Fibroblast of pulmonary artery (primary cell): Measurements from ENCODE around the gene ZNF580.

Source experiments
- DNase-seq: peaks from one replicate; pipeline ENCODE4 v3.0.0-alpha.2; 2010; ENCODE audit warnings: low read depth
- H3K4me3 ChIP-seq: replicated peaks from 2 replicates; pipeline ENCODE4 v1.5.1; 2011; ENCODE audit warnings: low read depth, mild to moderate bottlenecking, control low read depth, low read length, moderate library complexity
- TF ChIP-seq, protein P1 (sequence below): IDR thresholded peaks from 2 replicates; pipeline ENCODE4 v1.5.1; 2011; ENCODE audit warnings: mild to moderate bottlenecking, control low read depth, low read length, inconsistent platforms; ENCODE audit errors: missing control alignments

The ZNF580 gene

DNA sequence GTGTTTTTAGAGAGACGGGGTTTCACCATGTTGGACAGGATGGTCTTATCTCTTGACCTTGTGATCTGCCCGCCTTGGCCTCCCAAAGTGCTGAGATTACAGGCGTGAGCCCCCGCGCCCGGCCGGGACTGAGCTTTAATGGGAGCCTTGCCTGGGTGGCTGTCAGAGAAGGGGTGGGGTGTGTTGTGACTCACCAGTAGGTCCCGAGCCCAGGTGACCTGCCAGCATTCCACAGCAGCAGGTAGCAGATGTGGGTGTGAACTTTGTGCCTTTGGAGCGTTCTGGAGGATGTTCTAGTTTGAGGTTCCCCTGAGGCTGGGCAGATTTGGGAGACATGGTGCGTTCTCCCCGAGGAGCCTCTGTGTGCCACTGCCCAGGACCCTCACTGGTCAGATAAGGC lies 27.2 kb downstream of the ZNF580 start:
- H3K4me3 ChIP-seq, result no peak overlapping the region
- no peak for DNase-seq
- TF ChIP-seq, protein P1, sequence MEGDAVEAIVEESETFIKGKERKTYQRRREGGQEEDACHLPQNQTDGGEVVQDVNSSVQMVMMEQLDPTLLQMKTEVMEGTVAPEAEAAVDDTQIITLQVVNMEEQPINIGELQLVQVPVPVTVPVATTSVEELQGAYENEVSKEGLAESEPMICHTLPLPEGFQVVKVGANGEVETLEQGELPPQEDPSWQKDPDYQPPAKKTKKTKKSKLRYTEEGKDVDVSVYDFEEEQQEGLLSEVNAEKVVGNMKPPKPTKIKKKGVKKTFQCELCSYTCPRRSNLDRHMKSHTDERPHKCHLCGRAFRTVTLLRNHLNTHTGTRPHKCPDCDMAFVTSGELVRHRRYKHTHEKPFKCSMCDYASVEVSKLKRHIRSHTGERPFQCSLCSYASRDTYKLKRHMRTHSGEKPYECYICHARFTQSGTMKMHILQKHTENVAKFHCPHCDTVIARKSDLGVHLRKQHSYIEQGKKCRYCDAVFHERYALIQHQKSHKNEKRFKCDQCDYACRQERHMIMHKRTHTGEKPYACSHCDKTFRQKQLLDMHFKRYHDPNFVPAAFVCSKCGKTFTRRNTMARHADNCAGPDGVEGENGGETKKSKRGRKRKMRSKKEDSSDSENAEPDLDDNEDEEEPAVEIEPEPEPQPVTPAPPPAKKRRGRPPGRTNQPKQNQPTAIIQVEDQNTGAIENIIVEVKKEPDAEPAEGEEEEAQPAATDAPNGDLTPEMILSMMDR, result no peak

DNA sequence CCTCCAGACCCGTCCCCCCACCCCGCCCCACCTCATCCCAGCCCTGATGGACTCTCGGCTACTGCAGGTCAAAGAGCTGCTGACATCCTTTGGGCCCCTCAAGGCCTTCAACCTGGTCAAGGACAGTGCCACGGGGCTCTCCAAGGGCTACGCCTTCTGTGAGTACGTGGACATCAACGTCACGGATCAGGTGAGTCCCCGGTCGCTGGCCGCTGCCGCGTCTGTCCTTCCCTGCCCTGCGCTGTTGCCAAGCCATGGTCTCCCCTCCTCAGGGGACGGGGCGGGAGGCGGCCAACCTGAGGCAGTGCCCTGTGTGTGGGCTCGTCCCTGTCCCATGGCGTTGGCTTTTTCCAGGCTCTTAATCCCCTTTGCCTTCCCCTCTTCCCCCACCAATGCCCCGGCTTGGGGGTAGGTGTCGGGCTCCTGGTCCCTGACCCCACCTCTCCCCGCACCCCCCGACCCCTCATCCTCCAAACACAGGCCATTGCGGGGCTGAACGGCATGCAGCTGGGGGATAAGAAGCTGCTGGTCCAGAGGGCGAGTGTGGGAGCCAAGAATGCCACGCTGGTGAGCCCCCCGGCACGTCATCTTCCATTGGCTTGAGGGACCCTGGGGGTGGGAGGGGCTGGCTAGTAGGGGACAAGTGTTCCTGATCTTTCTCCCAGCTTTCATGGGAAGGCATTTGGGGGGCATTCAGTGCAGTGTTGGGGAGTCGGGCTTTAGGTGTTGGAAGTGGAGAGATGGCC lies 28.0 kb downstream of the ZNF580 start:
- no peak overlapping the region for H3K4me3 ChIP-seq
- TF ChIP-seq, protein P1, result no peak
- no peak for DNase-seq

DNA sequence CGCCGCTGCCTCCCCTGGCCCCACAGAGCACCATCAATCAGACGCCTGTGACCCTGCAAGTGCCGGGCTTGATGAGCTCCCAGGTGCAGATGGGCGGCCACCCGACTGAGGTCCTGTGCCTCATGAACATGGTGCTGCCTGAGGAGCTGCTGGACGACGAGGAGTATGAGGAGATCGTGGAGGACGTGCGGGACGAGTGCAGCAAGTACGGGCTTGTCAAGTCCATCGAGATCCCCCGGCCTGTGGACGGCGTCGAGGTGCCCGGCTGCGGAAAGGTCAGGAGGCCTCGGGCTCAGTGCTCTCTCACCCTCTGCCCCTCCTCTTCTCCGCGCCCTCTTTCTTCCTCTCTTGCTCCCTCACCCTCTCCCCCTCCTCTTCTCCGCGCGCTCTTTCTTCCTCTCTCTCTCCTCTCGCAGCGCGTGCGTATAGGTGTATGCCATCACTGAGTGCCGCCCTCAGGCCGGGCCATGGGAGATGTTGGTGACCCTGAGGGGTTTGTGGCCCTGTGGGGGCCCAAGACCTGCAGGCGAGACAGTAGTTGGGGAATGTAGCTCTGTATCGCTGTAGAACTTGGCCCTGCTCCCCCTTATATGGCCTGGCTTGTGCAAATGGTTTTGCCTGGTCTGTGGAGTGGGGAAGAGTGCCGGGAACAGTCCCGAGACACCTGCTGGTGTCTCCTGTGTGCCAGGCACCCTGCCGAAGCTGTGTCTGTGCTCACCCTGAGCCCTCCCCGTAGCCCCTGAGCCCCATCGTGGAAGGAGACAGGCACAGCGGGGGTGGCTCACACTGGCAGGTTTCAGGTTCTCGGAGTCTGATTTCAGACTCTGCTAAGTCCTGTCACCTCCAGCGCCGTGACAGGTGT lies 28.8 kb downstream of the ZNF580 start:
- DNase-seq, result no peak
- no peak overlapping the region for H3K4me3 ChIP-seq
- TF ChIP-seq, protein P1, result no peak

DNA sequence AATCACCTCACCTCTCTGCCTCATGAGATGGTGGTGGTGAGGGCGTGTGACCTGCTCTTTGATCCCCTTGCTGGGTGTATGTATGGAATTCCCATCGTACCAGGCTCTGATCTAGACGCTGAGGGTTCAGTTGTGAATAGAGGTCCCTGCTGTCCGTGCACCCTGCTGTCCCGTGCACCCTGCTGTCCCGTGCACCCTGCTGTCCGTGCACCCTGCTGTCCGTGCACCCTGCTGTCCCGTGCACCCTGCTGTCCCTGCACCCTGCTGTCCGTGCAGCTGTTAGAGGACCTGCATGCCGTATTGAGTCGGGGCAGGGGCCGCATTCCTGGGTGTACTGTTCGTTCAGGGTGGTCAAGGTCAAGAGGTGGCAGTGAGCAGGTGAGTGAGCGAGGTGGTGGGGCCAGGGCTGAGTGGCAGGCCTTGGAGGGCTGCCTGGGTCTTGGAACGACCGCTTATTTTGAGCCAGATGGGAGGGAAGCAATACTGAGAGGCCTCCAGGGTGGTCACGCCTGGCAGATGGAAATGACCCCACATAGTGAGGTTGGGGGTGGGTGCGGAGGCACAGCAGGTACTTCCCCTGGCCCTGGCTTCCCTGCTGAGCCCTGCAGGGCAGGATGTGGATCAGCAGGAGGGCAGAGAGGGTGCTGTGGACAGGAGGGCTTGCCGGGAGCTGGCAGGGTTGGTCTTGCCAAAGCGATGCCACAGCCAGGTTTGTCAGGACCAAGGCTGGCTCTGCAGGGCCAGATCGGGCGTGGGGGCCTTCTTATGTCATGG lies 29.7 kb downstream of the ZNF580 start:
- TF ChIP-seq, protein P1, result no peak
- H3K4me3 ChIP-seq, result no peak overlapping the region
- DNase-seq, result no peak

DNA sequence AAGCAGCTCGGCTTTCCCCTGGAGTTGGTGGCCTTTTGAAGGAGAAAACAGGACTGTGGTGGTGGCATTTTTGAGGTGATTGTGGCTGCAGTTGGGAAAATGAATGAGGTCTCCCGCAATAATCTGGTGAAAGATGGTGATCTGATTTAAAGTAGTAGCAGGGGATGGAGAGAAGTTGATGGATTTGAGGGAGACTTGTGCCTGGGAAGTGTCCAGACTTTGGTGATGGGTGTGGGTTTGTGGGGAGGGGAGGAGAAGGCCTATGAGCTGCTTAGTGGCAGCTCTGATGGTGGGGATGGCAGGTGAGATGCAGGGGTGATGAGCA lies 30.2 kb downstream of the ZNF580 start:
- TF ChIP-seq, protein P1, result no peak
- no peak overlapping the region for H3K4me3 ChIP-seq
- DNase-seq, result no peak

DNA sequence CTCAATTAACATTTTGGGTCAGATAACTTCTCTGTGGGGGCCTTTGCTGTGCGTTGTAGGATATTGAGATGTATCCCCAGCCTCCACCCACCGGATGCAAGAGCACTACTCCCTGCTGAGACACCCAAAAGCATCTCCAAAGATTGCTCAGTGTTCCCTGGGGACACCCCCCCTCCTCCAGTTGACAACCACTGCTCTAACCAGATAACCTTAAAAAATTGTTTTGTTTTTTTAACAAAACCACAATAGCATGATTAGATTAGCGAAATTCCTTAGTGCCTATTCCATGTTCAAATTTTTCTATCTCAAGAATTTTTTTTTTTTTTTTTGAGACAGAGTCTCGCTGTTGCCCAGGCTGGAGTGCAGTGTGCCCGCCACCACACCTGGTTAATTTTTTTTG lies 31.6 kb downstream of the ZNF580 start:
- peak; percentile 17 for DNase-seq
- no peak overlapping the region for H3K4me3 ChIP-seq
- TF ChIP-seq, protein P1, result no peak
